RWPE1 (cell line): Measurements from ENCODE around the gene NUDT16L1.

ENCODE experiments used
- CTCF ChIA-PET: fragments of 350-600 bp; sonication (Branson Sonifier 250); formaldehyde crosslinking; extraction: SDS; loops from one replicate; lab custom pipeline; 2021; lab: Yijun Ruan, JAX
- POLR2A ChIA-PET: fragments of 400-600 bp; formaldehyde crosslinking; extraction: SDS; loops from one replicate; lab custom pipeline; 2020; ENCODE audit warnings: antibody characterized with exemption; ENCODE audit not compliant: low non-redundant PET; lab: Yijun Ruan, JAX
- DNase-seq: peaks from one replicate; pipeline ENCODE4 v3.0.0; 2012; ENCODE audit warnings: low spot score
- H3K27ac ChIP-seq: fragments of 450-650 bp; 2 replicates; pipeline ENCODE4 v1.5.1; 2017
- CTCF ChIP-seq: fragments of 450-650 bp; conservative IDR thresholded peaks from 2 replicates; pipeline ENCODE4 v1.5.1; 2017; ENCODE audit warnings: low read depth, mild to moderate bottlenecking

NUDT16L1 gene

GRCh38 chr16:4678596-4678995 lies 14.8 kb upstream of the NUDT16L1 start:
- ChIA-PET POLR2A (no interaction called here), CTCF (no interaction called here)
- TF ChIP-seq CTCF, result no peak
- no peak for DNase-seq
- peak overlapping the region; percentile 99 for H3K27ac ChIP-seq

GRCh38 chr16:4679156-4679849 lies 14.1 kb upstream of the NUDT16L1 start:
- H3K27ac ChIP-seq, result peak overlapping the region; percentile 99
- no peak for DNase-seq
- ChIA-PET CTCF (interaction anchor here (1.2 kb wide), 1 partner anchor 55 kb away, joined by 5 read pairs; the partner anchor contains the start of gene MGRN1), POLR2A (no interaction called here)
- TF ChIP-seq CTCF, result no peak

- peak overlapping the region; percentile 99 for H3K27ac ChIP-seq
- ChIA-PET CTCF (interaction anchor here (1.2 kb wide), 1 partner anchor 55 kb away, joined by 5 read pairs; the partner anchor contains the start of gene MGRN1), POLR2A (no interaction called here)
- TF ChIP-seq CTCF, result no peak
- DNase-seq, result peak; percentile 95
Measured at GRCh38 chr16:4679850-4680636, 13.3 kb upstream of the NUDT16L1 start.

GRCh38 chr16:4680673-4681470 lies 12.5 kb upstream of the NUDT16L1 start:
- ChIA-PET CTCF (interaction anchor here (0.6 kb wide), 1 partner anchor 31 kb away, joined by 5 read pairs; no protein-coding TSS in a partner anchor), POLR2A (no interaction called here)
- H3K27ac ChIP-seq, result peak overlapping the region; percentile 99
- no peak for TF ChIP-seq CTCF
- no peak for DNase-seq

GRCh38 chr16:4681471-4682083 lies 11.8 kb upstream of the NUDT16L1 start:
- no peak for DNase-seq
- ChIA-PET CTCF (interaction anchor here (0.6 kb wide), 1 partner anchor 31 kb away, joined by 5 read pairs; no protein-coding TSS in a partner anchor), POLR2A (no interaction called here)
- no peak for TF ChIP-seq CTCF
- H3K27ac ChIP-seq, result peak overlapping the region; percentile 99
